ENCODE data around the gene IQSEC3.

Gene IQSEC3

GRCh38 chr12:168763-169525 lies 102.4 kb downstream of the IQSEC3 start:
- DNase-seq, result no peak

GRCh38 chr12:169528-170370 lies 103.2 kb downstream of the IQSEC3 start:
- no peak for DNase-seq

DNA sequence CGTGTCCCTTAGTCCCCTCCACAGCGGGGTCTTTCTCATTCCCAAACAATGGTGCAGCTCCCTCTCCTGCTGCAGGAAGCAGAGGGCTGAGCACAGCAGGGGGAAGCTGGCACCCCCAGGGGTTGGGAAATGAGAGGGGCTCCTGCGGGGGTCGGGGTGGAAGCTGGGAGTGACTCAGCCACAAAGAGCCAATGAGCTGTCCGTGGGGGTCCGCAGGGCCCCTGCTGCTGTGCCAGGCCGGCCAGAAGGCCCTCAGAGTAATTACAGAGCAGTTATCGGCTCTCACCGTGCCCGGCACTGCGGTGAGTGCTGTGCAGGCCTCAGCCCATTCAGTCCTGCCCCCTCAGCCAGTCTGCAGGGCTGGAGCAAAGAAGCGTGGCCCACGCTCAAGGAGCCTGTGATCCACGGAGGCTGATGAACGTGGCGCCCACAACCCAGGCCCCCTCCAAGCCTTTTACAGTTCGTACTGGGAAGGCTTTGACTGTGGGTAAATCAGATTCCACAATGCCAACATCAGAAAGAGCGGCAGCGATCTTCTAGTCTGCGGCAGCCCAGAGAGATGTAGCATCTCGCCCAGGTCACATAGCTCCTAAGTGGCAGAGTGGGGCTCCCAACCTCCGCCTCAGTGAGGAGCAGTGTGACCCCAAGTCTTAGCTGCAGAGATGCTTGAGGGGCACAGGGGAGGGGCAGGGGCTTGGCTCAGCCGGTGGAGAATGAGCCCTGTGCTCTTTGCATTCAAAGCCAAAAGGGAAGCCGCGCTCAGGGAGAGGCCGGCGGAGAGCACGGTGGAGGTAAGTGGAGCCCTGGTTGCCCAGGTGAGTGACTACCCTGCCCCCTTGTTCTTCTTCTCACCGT lies 104.0 kb downstream of the IQSEC3 start:
- no peak for DNase-seq

- DNase-seq, result no peak
These were observed 104.7 kb downstream of the IQSEC3 start for GRCh38 chr12:171276-171675.

GRCh38 chr12:171743-172676 lies 105.4 kb downstream of the IQSEC3 start:
- no peak for DNase-seq

- DNase-seq, result no peak
These were observed 106.2 kb downstream of the IQSEC3 start for GRCh38 chr12:172732-173161.

GRCh38 chr12:174124-174523 lies 107.6 kb downstream of the IQSEC3 start:
- no peak for DNase-seq

- no peak for DNase-seq
These were observed 108.0 kb downstream of the IQSEC3 start for GRCh38 chr12:174596-174995.

GRCh38 chr12:175250-175649 lies 108.7 kb downstream of the IQSEC3 start:
- no peak for DNase-seq

- no peak for DNase-seq
These were observed 109.2 kb downstream of the IQSEC3 start for GRCh38 chr12:175759-176158.

GRCh38 chr12:176321-177181 lies 110.0 kb downstream of the IQSEC3 start:
- no peak for DNase-seq

- DNase-seq, result no peak
These were observed 110.9 kb downstream of the IQSEC3 start for GRCh38 chr12:177336-177979.

GRCh38 chr12:177980-178828 lies 111.6 kb downstream of the IQSEC3 start:
- DNase-seq, result no peak

- no peak for DNase-seq
These were observed 112.2 kb downstream of the IQSEC3 start for GRCh38 chr12:178829-179109.

DNA sequence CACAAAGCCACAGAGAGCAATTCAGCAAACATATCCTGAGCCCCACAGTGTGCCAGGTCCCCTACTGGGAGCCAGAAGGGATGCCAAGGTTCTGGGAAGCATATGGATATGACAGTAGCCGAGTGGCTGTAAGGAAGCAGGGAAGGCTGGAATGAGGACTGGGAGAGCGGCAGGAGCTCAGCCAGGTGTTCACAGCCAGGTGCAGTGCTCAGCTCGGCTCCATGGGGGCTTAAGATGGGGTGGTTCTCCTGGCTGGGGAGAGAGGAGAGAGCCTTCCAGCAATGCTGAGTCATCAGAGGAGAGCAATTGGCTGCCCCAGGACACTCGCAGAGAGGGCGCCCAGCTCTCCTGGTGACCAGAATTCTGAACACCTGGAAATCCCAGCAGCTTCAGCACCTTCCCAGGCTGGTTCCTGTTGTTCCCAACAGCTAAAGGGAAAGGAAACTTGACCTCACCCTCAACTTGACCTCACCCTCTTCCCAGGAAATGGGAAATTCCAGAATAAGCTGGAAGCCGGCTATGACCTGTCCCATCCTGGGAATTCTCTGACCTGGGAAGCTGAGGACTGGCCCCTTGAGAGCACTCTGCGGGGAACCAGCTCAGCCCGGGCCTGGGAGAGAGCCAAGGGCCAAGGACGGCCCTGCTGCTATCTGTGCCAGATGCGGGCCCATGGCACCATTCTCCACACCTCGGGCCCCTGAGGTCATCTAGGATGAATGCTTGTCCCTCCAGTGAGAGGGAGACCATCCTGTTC lies 112.7 kb downstream of the IQSEC3 start:
- no peak for DNase-seq

- DNase-seq, result no peak
These were observed 113.3 kb downstream of the IQSEC3 start for GRCh38 chr12:179885-180284.

DNA sequence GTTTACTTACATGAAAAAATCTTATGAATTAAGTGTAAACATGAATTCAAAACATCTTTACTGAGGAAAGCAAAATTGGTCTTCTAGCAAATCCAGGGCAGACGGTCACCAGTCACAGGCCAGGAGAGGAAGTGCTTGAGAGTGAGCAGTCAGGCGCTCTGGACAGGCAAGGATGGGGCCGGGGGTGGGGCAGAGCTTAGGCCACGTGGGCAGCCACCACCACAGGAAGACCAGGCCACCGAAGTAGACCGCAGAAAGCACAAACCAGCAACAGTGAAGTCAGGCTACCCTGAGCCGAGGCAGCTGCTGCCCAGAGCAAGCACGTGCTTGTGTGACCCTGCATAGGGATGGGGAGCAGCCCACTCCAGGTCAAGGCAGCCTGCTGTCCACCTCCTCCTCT lies 113.9 kb downstream of the IQSEC3 start:
- DNase-seq, result no peak

DNA sequence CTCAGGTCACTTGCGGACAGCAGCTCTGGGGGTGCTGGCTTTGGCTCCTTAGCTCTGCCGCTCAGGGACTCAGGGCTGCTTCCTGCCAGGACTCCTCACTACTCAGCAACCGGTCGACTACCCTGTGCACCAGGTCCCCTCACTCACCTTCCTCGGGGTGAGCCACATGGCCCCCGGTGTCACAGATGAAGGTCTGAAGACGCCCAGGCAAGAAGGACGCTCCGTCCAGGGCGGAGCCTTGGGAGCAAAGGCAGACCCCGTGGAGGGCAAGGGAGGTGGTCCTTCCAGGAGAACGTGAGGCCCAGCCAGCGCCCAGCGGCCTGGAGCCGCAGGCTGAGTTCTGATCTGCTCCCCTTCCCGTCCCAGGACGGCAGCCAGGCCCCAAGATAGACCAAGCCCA lies 115.4 kb downstream of the IQSEC3 start:
- no peak for DNase-seq

- no peak for DNase-seq
These were observed 115.9 kb downstream of the IQSEC3 start for GRCh38 chr12:182381-182892.
